GM12878 (cell line): ENCODE data around the gene UCHL5. TPM values are rescaled to one million over a fixed set of nuclear protein-coding genes. Genes with fewer than 3 reads are reported as not detected.

Experiments
- ATAC-seq: fragments of 200-7000 bp; cut with Tn5 transposase; 3 replicates; pipeline ENCODE4 v1.9.1; 2020; ENCODE audit warnings: mild to moderate bottlenecking, moderate library complexity
- BruUV-seq: library from RNA; stranded (reverse); fragments of 400-500 nt; replicated peaks from 2 replicates; lab custom pipeline; 2021; lab: Mats Ljungman, UMichigan
- CTCF ChIA-PET: fragments of 300-600 bp; sonication (Branson Sonifier 250); formaldehyde crosslinking; extraction: SDS; loops from one replicate; lab custom pipeline; 2021; ENCODE audit warnings: inconsistent platforms; lab: Yijun Ruan, JAX
- POLR2A ChIA-PET: fragments of 350-600 bp; formaldehyde crosslinking; extraction: SDS; loops from one replicate; lab custom pipeline; 2021; ENCODE audit warnings: inconsistent platforms; lab: Charles Lee
- RAD21 ChIA-PET: fragments of 300-600 bp; sonication (Branson Sonifier 250); formaldehyde crosslinking; loops from one replicate; lab custom pipeline; 2023; ENCODE audit warnings: antibody characterized with exemption; ENCODE audit not compliant: unreplicated experiment; lab: Charles Lee
- SMC1A ChIA-PET: fragments of 300-600 bp; sonication (Branson Sonifier 250); formaldehyde crosslinking; loops from one replicate; lab custom pipeline; 2023; ENCODE audit not compliant: unreplicated experiment, uncharacterized antibody; lab: Charles Lee
- DNase-seq: peaks from one replicate; pipeline ENCODE4 v3.0.0-alpha.2; 2011; ENCODE audit warnings: low read depth, low spot score
- FAIRE-seq: peaks from 3 replicates; lab custom pipeline; 2011; peaks lifted over from hg19 to GRCh38; lab: Jason Lieb, UNC
- H2AFZ ChIP-seq: 2 replicates; pipeline ENCODE4 v1.6.0; 2011; ENCODE audit warnings: low read depth, low read length, control low read depth; ENCODE audit not compliant: control insufficient read depth
- H3K27ac ChIP-seq: 2 replicates; pipeline ENCODE4 v1.5.1; 2011; ENCODE audit warnings: control low read depth; ENCODE audit not compliant: control insufficient read depth, insufficient read depth
- H3K27me3 ChIP-seq, 2 experiments: replicated peaks in 1 of 2; 2 replicates each; pipeline versions ENCODE4 v1.6.0 to v1.6.1; 2011; ENCODE audit warnings: low read length in 1 of 2; ENCODE audit not compliant: control insufficient read depth in 2 of 2, insufficient read depth in 2 of 2
- H3K36me3 ChIP-seq, 2 experiments: 2 replicates each; pipeline ENCODE4 v1.5.1; 2011; ENCODE audit warnings: low read length in 1 of 2; ENCODE audit not compliant: control insufficient read depth in 2 of 2, insufficient read depth in 2 of 2
- H3K4me1 ChIP-seq: 2 replicates; pipeline ENCODE4 v1.6.1; 2011; ENCODE audit warnings: mild to moderate bottlenecking, low read length, moderate library complexity, mixed read lengths; ENCODE audit not compliant: control insufficient read depth, insufficient read depth
- H3K4me2 ChIP-seq: 2 replicates; pipeline ENCODE4 v1.6.0; 2011; ENCODE audit warnings: control low read depth; ENCODE audit not compliant: control insufficient read depth, insufficient read depth
- H3K4me3 ChIP-seq: fragments of 200-600 bp; sonication (generic); 2 replicates; pipeline ENCODE4 v1.5.1; 2016
- H3K79me2 ChIP-seq: 2 replicates; pipeline ENCODE4 v1.6.0; 2011; ENCODE audit warnings: low read length; ENCODE audit not compliant: control insufficient read depth, insufficient read depth
- H3K9ac ChIP-seq: 2 replicates; pipeline ENCODE4 v1.8.0; 2011; ENCODE audit warnings: low read length, control low read depth, mixed read lengths; ENCODE audit not compliant: control insufficient read depth, insufficient read depth
- H3K9me3 ChIP-seq: replicated peaks from 3 replicates; pipeline ENCODE4 v1.5.1; 2011; ENCODE audit warnings: mild to moderate bottlenecking, low read length; ENCODE audit not compliant: control insufficient read depth, insufficient read depth
- H4K20me1 ChIP-seq: 2 replicates; pipeline ENCODE4 v1.6.0; 2011; ENCODE audit not compliant: control insufficient read depth, insufficient read depth
- ASH2L ChIP-seq: fragments of 300-600, 200-600 bp; sonication (generic); IDR thresholded peaks from 2 replicates; pipeline ENCODE4 v1.6.1; 2017; ENCODE audit warnings: low read depth, mild to moderate bottlenecking, borderline replicate concordance
- ATF7 ChIP-seq: fragments of 450-650 bp; IDR thresholded peaks from 2 replicates; pipeline ENCODE4 v1.6.1; 2016; ENCODE audit warnings: low read depth, mild to moderate bottlenecking
- BRCA1 ChIP-seq: IDR thresholded peaks from 2 replicates; pipeline ENCODE4 v1.6.1; 2011; ENCODE audit warnings: low read depth, low read length, improper control_type of control experiment
- POLR2AphosphoS2 ChIP-seq: IDR thresholded peaks from 2 replicates; pipeline ENCODE4 v1.6.1; 2011; ENCODE audit warnings: low read depth, mild to moderate bottlenecking, low read length, improper control_type of control experiment, moderate library complexity
- SREBF1 ChIP-seq: IDR thresholded peaks from 2 replicates; pipeline ENCODE4 v1.6.1; 2012; ENCODE audit warnings: mild to moderate bottlenecking, low read length
- STAT1 ChIP-seq: fragments of 450-650 bp; conservative IDR thresholded peaks from 2 replicates; pipeline ENCODE4 v1.6.1; 2014; ENCODE audit warnings: antibody characterized with exemption, mild to moderate bottlenecking
- TBL1XR1 ChIP-seq: IDR thresholded peaks from 2 replicates; pipeline ENCODE4 v1.6.1; 2012; ENCODE audit warnings: low read depth, low read length, improper control_type of control experiment
- TCF7 ChIP-seq: IDR thresholded peaks from 2 replicates; pipeline ENCODE4 v1.6.1; 2014; ENCODE audit warnings: antibody characterized with exemption, borderline replicate concordance
- YBX1 ChIP-seq: fragments of 450-650 bp; IDR thresholded peaks from 2 replicates; pipeline ENCODE4 v1.6.1; 2016; ENCODE audit warnings: antibody characterized with exemption
- WGBS: methylation state at CpG from one replicate; pipeline ENCODE4 v1.1.6; 2016; ENCODE audit warnings: low lambda C conversion rate; ENCODE audit not compliant: insufficient replicate concordance, insufficient coverage; ENCODE audit errors: missing lambda C conversion rate; 5-methylcytosine and 5-hydroxymethylcytosine counted together
- in situ Hi-C: fragments of 300-500 bp; cut with MboI; formaldehyde crosslinking; loops from 9 replicates; pipeline ENCODE4 v1.14.3; 2018; ENCODE audit warnings: mixed read lengths
- intact Hi-C: fragments of 100-400 bp; cut with micrococcal nuclease; formaldehyde crosslinking; loops from one replicate; pipeline ENCODE4 v1.14.2; 2022; ENCODE audit not compliant: unreplicated experiment
- polyA plus RNA-seq, 11 experiments: library from polyadenylated mRNA; depleted of rRNA in 4 of 11; unstranded in 6 of 11; stranded (reverse) in 5 of 11; fragments of >200 nt; fragmentation: Nextera tagmentation in 4 of 11; fragmentation: Illumina TruSeq in 1 of 11; extraction: Ambion mirVana in 4 of 11; extraction: Trizol in 1 of 11; gene quantifications; 1 replicate in 1 of 11; 2 replicates in 10 of 11; pipeline versions ENCODE4 v1.2.1 to v1.2.3, GENCODE V29; 2011 to 2016; ENCODE audit warnings: inconsistent platforms in 2 of 11, missing spikeins in 2 of 11, low read depth in 1 of 11
- total RNA-seq, 4 experiments: library from RNA; depleted of rRNA in 3 of 4; stranded (reverse); fragments of >200 nt in 3 of 4; fragmentation: Illumina TruSeq in 1 of 4; extraction: Trizol in 1 of 4; gene quantifications; 2 replicates each; pipeline versions ENCODE4 v1.2.1 to v1.2.3, GENCODE V29; 2013 to 2021
- TF ChIP-seq, protein P1 (sequence below): fragments of 450-650 bp; conservative IDR thresholded peaks from 2 replicates; pipeline ENCODE4 v1.6.1; 2017; ENCODE audit warnings: mild to moderate bottlenecking, moderate library complexity
- TF ChIP-seq, protein P2 (sequence below): fragments of 150-350 bp; IDR thresholded peaks from 2 replicates; pipeline ENCODE4 v1.6.1; 2016; ENCODE audit warnings: low read depth, low read length
- TF ChIP-seq, protein P3 (sequence below): IDR thresholded peaks from 2 replicates; pipeline ENCODE4 v1.6.1; 2012; ENCODE audit warnings: mild to moderate bottlenecking, low read depth, low read length
- TF ChIP-seq, protein P4 (sequence below): fragments of 150-350 bp; IDR thresholded peaks from 2 replicates; pipeline ENCODE4 v1.6.1; 2014; ENCODE audit warnings: mild to moderate bottlenecking, low read depth, low read length

UCHL5 gene
- total and polyA plus RNA-seq, 10 of the 15 experiments (the other 5 are each of a cell fraction or from before 2014, with no cell fraction given) = 30.1 to 179 (median 60.1) TPM

DNA sequence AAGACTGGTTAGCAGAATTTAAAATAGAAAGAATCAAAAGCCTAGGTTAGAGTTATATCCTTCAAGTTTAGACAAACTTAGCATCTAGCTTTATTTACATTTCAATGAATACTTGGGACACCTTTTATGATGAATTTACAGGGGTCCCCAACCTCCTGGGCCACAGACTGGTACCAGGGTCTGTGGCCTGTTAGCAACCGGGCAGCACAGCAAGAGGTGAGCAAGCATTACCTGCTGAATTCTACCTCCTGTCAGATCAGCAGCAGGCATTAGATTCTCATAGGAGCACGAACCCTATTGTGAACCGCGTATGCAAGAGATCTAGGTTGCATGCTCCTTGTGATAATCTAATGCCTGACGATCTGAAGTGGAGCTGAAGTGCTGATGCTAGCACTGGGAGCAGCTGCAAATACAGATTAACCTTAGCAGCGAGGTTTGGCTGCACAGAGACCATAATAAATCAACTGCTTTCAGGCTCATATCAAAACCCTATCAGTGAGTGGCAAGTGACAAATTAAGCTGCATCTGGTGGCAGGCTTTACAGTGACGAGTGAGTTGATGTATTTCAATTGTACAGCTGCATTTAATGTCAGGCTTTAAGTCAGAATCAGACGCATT is 82.0 kb downstream of the UCHL5 start:
- CTCF ChIA-PET = no interaction called here
- BruUV-seq = no TSS peak
- ATAC-seq = no peak
- Histone ChIP-seq H3K36me3 (no peaks in the 10 kb centered on the region), H3K27me3 (no peaks in the 10 kb centered on the region), H2AFZ (no peak overlapping the region), H3K27ac (no peak overlapping the region), H3K9ac (no peak overlapping the region), H3K79me2 (no peaks in the 10 kb centered on the region), H3K4me3 (no peak overlapping the region), H3K9me3 (no peaks in the 10 kb centered on the region), H3K4me2 (no peak overlapping the region), H4K20me1 (no peaks in the 10 kb centered on the region), H3K4me1 (no peaks in the 10 kb centered on the region)
- intact Hi-C loops = no loop called here
- DNase-seq = no peak
- 71% methylated on average over 8 of the region's 8 CpGs for WGBS
- POLR2A ChIA-PET = no interaction called here
- SMC1A ChIA-PET = interaction anchor here (0.9 kb wide), 2 partner anchors 9 to 167 kb away, joined by 3 to 4 read pairs; no protein-coding TSS in a partner anchor
- RAD21 ChIA-PET = no interaction called here
- in situ Hi-C loops = no loop called here
- no peak for FAIRE-seq
- no peak for TF ChIP-seq SREBF1
- TF ChIP-seq STAT1 = no peak
- no peak for TF ChIP-seq POLR2AphosphoS2
- TF ChIP-seq, protein P1, sequence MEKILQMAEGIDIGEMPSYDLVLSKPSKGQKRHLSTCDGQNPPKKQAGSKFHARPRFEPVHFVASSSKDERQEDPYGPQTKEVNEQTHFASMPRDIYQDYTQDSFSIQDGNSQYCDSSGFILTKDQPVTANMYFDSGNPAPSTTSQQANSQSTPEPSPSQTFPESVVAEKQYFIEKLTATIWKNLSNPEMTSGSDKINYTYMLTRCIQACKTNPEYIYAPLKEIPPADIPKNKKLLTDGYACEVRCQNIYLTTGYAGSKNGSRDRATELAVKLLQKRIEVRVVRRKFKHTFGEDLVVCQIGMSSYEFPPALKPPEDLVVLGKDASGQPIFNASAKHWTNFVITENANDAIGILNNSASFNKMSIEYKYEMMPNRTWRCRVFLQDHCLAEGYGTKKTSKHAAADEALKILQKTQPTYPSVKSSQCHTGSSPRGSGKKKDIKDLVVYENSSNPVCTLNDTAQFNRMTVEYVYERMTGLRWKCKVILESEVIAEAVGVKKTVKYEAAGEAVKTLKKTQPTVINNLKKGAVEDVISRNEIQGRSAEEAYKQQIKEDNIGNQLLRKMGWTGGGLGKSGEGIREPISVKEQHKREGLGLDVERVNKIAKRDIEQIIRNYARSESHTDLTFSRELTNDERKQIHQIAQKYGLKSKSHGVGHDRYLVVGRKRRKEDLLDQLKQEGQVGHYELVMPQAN = no peak
- TF ChIP-seq ASH2L = no peak
- no peak for TF ChIP-seq TBL1XR1
- no peak for TF ChIP-seq TCF7
- TF ChIP-seq, protein P2, sequence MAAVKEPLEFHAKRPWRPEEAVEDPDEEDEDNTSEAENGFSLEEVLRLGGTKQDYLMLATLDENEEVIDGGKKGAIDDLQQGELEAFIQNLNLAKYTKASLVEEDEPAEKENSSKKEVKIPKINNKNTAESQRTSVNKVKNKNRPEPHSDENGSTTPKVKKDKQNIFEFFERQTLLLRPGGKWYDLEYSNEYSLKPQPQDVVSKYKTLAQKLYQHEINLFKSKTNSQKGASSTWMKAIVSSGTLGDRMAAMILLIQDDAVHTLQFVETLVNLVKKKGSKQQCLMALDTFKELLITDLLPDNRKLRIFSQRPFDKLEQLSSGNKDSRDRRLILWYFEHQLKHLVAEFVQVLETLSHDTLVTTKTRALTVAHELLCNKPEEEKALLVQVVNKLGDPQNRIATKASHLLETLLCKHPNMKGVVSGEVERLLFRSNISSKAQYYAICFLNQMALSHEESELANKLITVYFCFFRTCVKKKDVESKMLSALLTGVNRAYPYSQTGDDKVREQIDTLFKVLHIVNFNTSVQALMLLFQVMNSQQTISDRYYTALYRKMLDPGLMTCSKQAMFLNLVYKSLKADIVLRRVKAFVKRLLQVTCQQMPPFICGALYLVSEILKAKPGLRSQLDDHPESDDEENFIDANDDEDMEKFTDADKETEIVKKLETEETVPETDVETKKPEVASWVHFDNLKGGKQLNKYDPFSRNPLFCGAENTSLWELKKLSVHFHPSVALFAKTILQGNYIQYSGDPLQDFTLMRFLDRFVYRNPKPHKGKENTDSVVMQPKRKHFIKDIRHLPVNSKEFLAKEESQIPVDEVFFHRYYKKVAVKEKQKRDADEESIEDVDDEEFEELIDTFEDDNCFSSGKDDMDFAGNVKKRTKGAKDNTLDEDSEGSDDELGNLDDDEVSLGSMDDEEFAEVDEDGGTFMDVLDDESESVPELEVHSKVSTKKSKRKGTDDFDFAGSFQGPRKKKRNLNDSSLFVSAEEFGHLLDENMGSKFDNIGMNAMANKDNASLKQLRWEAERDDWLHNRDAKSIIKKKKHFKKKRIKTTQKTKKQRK = no peak
- TF ChIP-seq, protein P3, sequence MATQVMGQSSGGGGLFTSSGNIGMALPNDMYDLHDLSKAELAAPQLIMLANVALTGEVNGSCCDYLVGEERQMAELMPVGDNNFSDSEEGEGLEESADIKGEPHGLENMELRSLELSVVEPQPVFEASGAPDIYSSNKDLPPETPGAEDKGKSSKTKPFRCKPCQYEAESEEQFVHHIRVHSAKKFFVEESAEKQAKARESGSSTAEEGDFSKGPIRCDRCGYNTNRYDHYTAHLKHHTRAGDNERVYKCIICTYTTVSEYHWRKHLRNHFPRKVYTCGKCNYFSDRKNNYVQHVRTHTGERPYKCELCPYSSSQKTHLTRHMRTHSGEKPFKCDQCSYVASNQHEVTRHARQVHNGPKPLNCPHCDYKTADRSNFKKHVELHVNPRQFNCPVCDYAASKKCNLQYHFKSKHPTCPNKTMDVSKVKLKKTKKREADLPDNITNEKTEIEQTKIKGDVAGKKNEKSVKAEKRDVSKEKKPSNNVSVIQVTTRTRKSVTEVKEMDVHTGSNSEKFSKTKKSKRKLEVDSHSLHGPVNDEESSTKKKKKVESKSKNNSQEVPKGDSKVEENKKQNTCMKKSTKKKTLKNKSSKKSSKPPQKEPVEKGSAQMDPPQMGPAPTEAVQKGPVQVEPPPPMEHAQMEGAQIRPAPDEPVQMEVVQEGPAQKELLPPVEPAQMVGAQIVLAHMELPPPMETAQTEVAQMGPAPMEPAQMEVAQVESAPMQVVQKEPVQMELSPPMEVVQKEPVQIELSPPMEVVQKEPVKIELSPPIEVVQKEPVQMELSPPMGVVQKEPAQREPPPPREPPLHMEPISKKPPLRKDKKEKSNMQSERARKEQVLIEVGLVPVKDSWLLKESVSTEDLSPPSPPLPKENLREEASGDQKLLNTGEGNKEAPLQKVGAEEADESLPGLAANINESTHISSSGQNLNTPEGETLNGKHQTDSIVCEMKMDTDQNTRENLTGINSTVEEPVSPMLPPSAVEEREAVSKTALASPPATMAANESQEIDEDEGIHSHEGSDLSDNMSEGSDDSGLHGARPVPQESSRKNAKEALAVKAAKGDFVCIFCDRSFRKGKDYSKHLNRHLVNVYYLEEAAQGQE = no peak
- no peak for TF ChIP-seq BRCA1
- no peak for TF ChIP-seq ATF7
- no peak for TF ChIP-seq YBX1
- TF ChIP-seq, protein P4, sequence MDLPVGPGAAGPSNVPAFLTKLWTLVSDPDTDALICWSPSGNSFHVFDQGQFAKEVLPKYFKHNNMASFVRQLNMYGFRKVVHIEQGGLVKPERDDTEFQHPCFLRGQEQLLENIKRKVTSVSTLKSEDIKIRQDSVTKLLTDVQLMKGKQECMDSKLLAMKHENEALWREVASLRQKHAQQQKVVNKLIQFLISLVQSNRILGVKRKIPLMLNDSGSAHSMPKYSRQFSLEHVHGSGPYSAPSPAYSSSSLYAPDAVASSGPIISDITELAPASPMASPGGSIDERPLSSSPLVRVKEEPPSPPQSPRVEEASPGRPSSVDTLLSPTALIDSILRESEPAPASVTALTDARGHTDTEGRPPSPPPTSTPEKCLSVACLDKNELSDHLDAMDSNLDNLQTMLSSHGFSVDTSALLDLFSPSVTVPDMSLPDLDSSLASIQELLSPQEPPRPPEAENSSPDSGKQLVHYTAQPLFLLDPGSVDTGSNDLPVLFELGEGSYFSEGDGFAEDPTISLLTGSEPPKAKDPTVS = no peak
